Natural killer cell (primary cell): ENCODE measurements around the gene SLCO3A1. TPM values are rescaled to one million over a fixed set of nuclear protein-coding genes. Genes with fewer than 3 reads are reported as not detected.

ENCODE experiments used
- ATAC-seq, 3 donors: fragments of 150-1000 bp in 2 of 3; fragments of 200-7000 bp in 1 of 3; cut with Tn5 transposase; 1 replicate in 1 of 3; 2 replicates in 2 of 3; pipeline ENCODE4 v1.10.0; 2021; ENCODE audit warnings: mild to moderate bottlenecking in 2 of 3, moderate library complexity in 2 of 3
- DNase-seq, 2 donors: peaks; one replicate each; pipeline versions ENCODE4 v3.0.0 to v3.0.0-alpha.2; 2013 to 2021; ENCODE audit warnings: mixed read lengths in 1 of 2
- H3K27ac ChIP-seq: one replicate; pipeline ENCODE4 v1.5.1; 2013; ENCODE audit warnings: mild to moderate bottlenecking, low read length
- H3K27me3 ChIP-seq: one replicate; pipeline ENCODE4 v1.6.1; 2013; ENCODE audit warnings: low read length; ENCODE audit not compliant: control insufficient read depth, insufficient read depth
- H3K36me3 ChIP-seq: one replicate; pipeline ENCODE4 v1.6.1; 2013; ENCODE audit warnings: low read length; ENCODE audit not compliant: control insufficient read depth, insufficient read depth
- H3K4me1 ChIP-seq: one replicate; pipeline ENCODE4 v1.6.1; 2013; ENCODE audit warnings: low read length; ENCODE audit not compliant: control insufficient read depth, insufficient read depth
- H3K4me3 ChIP-seq: one replicate; pipeline ENCODE4 v1.5.1; 2013; ENCODE audit warnings: low read length
- H3K9me3 ChIP-seq: one replicate; pipeline ENCODE4 v1.6.1; 2013; ENCODE audit warnings: low read length; ENCODE audit not compliant: control insufficient read depth, insufficient read depth
- H3K27ac Mint-ChIP-seq, 2 donors: one replicate each; pipeline ENCODE4 v1.8.0; 2022; ENCODE audit warnings: mild to moderate bottlenecking in 2 of 2, mixed read lengths in 2 of 2, moderate library complexity in 1 of 2
- H3K27me3 Mint-ChIP-seq, 2 donors: one replicate each; pipeline ENCODE4 v1.8.0; 2022; ENCODE audit warnings: low read depth in 2 of 2, mixed read lengths in 2 of 2
- H3K36me3 Mint-ChIP-seq: one replicate; pipeline ENCODE4 v1.8.0; 2022; ENCODE audit warnings: mixed read lengths
- H3K4me1 Mint-ChIP-seq, 2 donors: one replicate each; pipeline ENCODE4 v1.8.0; 2022; ENCODE audit warnings: mixed read lengths in 2 of 2
- H3K4me3 Mint-ChIP-seq: one replicate; pipeline ENCODE4 v1.8.0; 2022; ENCODE audit warnings: mild to moderate bottlenecking, moderate library complexity, mixed read lengths
- H3K9me3 Mint-ChIP-seq, 2 donors: one replicate each; pipeline ENCODE4 v1.8.0; 2022; ENCODE audit warnings: mixed read lengths in 2 of 2
- WGBS: methylation state at CpG from one replicate; pipeline ENCODE4 v1.1.7; 2013; ENCODE audit warnings: missing lambda C conversion rate; ENCODE audit not compliant: insufficient coverage; 5-methylcytosine and 5-hydroxymethylcytosine counted together
- intact Hi-C: fragments of 100-400 bp; cut with micrococcal nuclease; formaldehyde crosslinking; loops from one replicate; pipeline ENCODE4 v1.14.2; 2022
- total RNA-seq, 4 donors: library from RNA; stranded (reverse); fragments of 120-200 nt in 1 of 4; gene quantifications; one replicate each; pipeline versions ENCODE4 v1.2.3 to v1.2.4, GENCODE V29; 2013 to 2022
- TF ChIP-seq, protein P1 (sequence below): fragments of 200-600 bp; IDR thresholded peaks from one replicate; pipeline ENCODE4 v1.8.0; 2022; ENCODE audit warnings: antibody characterized with exemption

Gene SLCO3A1
- total RNA-seq, 3 donors from 2014 or later (not counting 1 experiment from before 2014, with no cell fraction given): 48.5 to 73.5 (median 68.8) TPM

DNA sequence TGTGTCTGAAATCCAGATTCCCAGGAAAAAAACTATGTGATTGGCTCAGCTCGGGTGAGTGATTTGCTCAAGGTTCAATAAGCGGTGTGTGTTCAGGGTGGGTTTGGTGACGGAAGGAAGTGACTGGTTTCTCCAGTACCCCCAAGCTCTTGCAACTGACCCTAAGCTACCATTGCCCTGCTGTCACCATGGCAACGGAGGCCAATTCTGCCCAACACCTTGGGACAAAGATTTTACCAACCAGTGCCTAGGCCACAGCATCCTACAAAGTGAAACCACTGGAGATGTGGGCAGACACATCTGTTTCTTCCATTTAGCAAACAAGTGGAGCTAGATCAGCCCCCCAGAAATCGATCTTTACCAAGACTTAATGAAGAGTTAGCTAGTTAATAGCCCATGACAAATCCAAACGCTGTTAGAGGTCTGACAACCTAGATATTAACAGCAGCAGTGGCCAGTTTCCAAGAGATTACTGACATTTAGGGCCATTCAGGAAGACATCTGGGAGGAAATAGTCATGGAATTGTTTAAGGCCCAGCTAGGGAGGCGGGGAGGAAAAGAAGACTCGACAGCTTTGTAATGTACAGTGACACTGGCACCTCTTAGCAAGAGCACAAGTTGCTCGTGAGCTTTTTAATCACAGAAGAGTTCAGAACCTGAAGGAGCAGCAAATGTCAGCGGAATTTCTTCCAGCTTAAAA lies 195.9 kb downstream of the SLCO3A1 start:
- no peak overlapping the region for H3K4me3 Mint-ChIP-seq
- H3K9me3 Mint-ChIP-seq: no peaks in the 10 kb centered on the region
- Histone ChIP-seq H3K4me1 (no peaks in the 10 kb centered on the region), H3K27me3 (no peaks in the 10 kb centered on the region), H3K27ac (no peak overlapping the region), H3K9me3 (no peaks in the 10 kb centered on the region), H3K36me3 (no peaks in the 10 kb centered on the region), H3K4me3 (no peak overlapping the region)
- DNase-seq: no peak
- H3K36me3 Mint-ChIP-seq: no peaks in the 10 kb centered on the region
- intact Hi-C loops: no loop called here
- H3K4me1 Mint-ChIP-seq: peaks cover 50 to 53% of the 10 kb centered on the region in 2 donors
- TF ChIP-seq, protein P1, sequence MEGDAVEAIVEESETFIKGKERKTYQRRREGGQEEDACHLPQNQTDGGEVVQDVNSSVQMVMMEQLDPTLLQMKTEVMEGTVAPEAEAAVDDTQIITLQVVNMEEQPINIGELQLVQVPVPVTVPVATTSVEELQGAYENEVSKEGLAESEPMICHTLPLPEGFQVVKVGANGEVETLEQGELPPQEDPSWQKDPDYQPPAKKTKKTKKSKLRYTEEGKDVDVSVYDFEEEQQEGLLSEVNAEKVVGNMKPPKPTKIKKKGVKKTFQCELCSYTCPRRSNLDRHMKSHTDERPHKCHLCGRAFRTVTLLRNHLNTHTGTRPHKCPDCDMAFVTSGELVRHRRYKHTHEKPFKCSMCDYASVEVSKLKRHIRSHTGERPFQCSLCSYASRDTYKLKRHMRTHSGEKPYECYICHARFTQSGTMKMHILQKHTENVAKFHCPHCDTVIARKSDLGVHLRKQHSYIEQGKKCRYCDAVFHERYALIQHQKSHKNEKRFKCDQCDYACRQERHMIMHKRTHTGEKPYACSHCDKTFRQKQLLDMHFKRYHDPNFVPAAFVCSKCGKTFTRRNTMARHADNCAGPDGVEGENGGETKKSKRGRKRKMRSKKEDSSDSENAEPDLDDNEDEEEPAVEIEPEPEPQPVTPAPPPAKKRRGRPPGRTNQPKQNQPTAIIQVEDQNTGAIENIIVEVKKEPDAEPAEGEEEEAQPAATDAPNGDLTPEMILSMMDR: no peak
- H3K27me3 Mint-ChIP-seq: no peaks in the 10 kb centered on the region
- peak overlapping the region in 1 of 2 donors; percentile 2 for H3K27ac Mint-ChIP-seq
- no peak for ATAC-seq
- WGBS: 82% methylated on average over 10 of the region's 10 CpGs

DNA sequence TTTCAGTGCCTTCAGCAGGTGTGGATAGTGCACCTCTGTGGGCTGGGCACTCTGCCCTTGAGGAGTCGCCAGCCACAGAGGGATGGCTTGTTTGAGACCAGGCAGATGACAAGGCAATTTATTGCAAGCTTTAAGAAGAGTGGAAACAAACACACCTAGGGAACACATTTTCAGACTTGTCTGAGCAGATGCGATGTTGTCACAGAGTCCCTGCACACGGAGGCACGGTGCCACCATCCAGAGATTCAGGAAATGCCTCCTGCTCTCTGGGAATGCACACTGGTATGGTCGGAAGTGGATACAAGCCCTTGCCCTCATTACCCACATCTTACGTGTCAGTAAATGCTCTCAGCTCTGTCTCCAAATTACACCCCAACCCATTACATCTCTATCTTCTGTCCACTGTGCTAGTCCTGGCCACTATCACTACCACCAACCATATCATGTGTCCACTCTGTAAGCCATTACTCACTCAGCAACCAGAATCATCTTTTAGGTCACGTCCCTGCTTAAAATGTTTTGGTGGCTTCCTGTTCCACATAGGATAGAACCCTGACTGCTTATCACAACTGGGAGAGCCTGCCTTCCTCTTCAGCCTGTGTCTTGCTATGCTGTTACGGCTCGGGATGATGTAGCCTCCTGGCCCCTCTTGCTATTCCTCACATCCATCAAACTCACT lies 196.9 kb downstream of the SLCO3A1 start:
- Histone ChIP-seq H3K27me3 (no peaks in the 10 kb centered on the region), H3K36me3 (no peaks in the 10 kb centered on the region), H3K4me1 (no peaks in the 10 kb centered on the region), H3K27ac (no peak overlapping the region), H3K9me3 (no peaks in the 10 kb centered on the region), H3K4me3 (no peak overlapping the region)
- WGBS: 86% methylated on average over 9 of the region's 9 CpGs
- Mint-ChIP-seq H3K4me3 (no peak overlapping the region), H3K27ac (no peak overlapping the region), H3K4me1 (peaks cover 46 to 50% of the 10 kb centered on the region in 2 donors), H3K36me3 (no peaks in the 10 kb centered on the region), H3K9me3 (no peaks in the 10 kb centered on the region), H3K27me3 (no peaks in the 10 kb centered on the region)
- TF ChIP-seq, protein P1: no peak
- DNase-seq (no peak), ATAC-seq (no peak)
- intact Hi-C loops: no loop called here

DNA sequence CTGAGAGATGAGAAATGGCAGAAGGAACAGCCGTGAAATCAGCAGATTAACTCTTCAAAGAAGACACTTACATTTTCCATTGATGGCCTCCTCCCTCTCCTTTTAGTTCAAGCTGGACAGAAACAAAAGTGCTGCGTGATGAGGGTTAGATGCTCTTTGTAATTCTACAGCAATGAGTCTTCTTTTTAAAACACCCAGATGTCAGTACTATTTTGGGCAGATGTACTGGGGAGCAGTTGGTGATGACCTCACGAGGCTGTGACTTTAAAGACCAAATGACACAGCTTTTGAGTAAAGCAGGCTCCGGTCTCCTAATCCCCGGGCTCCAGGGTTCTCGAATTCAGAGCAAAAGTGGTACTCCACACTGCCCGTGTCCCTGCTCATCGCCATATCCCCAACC lies 198.2 kb downstream of the SLCO3A1 start:
- H3K36me3 Mint-ChIP-seq: no peaks in the 10 kb centered on the region
- no peak overlapping the region for H3K27ac Mint-ChIP-seq
- DNase-seq (no peak), ATAC-seq (no peak)
- no peak overlapping the region for H3K27ac ChIP-seq
- H3K4me3 ChIP-seq: no peak overlapping the region
- intact Hi-C loops: no loop called here
- H3K4me3 Mint-ChIP-seq: no peak overlapping the region
- peaks cover 59% of the 10 kb centered on the region in 2 donors for H3K4me1 Mint-ChIP-seq
- WGBS: 93% methylated on average over 6 of the region's 8 CpGs
- H3K36me3 ChIP-seq: no peaks in the 10 kb centered on the region
- no peaks in the 10 kb centered on the region for H3K27me3 ChIP-seq
- no peaks in the 10 kb centered on the region for H3K9me3 ChIP-seq
- TF ChIP-seq, protein P1: no peak
- H3K27me3 Mint-ChIP-seq: no peaks in the 10 kb centered on the region
- no peaks in the 10 kb centered on the region for H3K4me1 ChIP-seq
- no peaks in the 10 kb centered on the region for H3K9me3 Mint-ChIP-seq
